ENCODE data around the gene RNF113A.
"Not testable (repeated sequence)": the region's sequence is repeated elsewhere in the genome, so short reads cannot be mapped to it uniquely, and the experiment has no call there.

- TF ChIP-seq, protein P1, sequence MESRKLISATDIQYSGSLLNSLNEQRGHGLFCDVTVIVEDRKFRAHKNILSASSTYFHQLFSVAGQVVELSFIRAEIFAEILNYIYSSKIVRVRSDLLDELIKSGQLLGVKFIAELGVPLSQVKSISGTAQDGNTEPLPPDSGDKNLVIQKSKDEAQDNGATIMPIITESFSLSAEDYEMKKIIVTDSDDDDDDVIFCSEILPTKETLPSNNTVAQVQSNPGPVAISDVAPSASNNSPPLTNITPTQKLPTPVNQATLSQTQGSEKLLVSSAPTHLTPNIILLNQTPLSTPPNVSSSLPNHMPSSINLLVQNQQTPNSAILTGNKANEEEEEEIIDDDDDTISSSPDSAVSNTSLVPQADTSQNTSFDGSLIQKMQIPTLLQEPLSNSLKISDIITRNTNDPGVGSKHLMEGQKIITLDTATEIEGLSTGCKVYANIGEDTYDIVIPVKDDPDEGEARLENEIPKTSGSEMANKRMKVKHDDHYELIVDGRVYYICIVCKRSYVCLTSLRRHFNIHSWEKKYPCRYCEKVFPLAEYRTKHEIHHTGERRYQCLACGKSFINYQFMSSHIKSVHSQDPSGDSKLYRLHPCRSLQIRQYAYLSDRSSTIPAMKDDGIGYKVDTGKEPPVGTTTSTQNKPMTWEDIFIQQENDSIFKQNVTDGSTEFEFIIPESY (IDR thresholded peaks at IDR 0.05) = not testable (repeated sequence)
- TF ChIP-seq CTCF (IDR thresholded peaks at IDR 0.05; ENCODE audit: low read depth, low read length, missing input control); HNF4G (IDR thresholded peaks at IDR 0.05); TAF1 (conservative IDR thresholded peaks at IDR 0.05); NR2F2 (IDR thresholded peaks at IDR 0.05); YY1 (IDR thresholded peaks at IDR 0.05): not testable (repeated sequence)
- TF ChIP-seq, protein P2, sequence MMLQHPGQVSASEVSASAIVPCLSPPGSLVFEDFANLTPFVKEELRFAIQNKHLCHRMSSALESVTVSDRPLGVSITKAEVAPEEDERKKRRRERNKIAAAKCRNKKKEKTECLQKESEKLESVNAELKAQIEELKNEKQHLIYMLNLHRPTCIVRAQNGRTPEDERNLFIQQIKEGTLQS (IDR thresholded peaks at IDR 0.05) = not testable (repeated sequence)
These were observed 20.6 kb upstream of the RNF113A start for GRCh38 chrX:119891961-119892692.

Measured in liver (tissue), 3 donors.